GM12874 (cell line): Measurements from ENCODE around the gene RBM26.

Experiments
- TF ChIP-seq, protein P1 (sequence below): IDR thresholded peaks from 2 replicates; pipeline ENCODE4 v1.5.1; 2011; ENCODE audit warnings: low read depth, mild to moderate bottlenecking, control low read depth, low read length, moderate library complexity; ENCODE audit not compliant: insufficient read depth

RBM26 gene

DNA sequence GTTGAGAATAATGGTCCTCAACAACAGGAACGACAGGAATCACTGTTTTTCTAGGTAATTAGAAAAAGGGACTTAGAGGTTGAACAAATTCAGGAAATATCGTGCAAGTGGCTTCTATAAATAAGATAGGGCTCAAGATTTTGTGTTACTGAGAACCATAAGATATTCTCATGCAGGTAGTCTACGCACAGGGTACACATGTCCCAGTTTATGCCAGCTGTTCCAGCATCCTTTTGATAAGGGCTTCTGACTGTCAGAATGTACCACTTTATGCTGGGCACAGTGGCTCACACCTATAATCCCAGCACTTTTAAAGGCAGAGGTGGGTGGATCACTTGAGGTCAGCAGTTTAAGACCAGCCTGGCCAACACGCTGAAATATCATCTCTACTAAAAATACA, 32.1 kb downstream of the RBM26 start:
- TF ChIP-seq, protein P1, sequence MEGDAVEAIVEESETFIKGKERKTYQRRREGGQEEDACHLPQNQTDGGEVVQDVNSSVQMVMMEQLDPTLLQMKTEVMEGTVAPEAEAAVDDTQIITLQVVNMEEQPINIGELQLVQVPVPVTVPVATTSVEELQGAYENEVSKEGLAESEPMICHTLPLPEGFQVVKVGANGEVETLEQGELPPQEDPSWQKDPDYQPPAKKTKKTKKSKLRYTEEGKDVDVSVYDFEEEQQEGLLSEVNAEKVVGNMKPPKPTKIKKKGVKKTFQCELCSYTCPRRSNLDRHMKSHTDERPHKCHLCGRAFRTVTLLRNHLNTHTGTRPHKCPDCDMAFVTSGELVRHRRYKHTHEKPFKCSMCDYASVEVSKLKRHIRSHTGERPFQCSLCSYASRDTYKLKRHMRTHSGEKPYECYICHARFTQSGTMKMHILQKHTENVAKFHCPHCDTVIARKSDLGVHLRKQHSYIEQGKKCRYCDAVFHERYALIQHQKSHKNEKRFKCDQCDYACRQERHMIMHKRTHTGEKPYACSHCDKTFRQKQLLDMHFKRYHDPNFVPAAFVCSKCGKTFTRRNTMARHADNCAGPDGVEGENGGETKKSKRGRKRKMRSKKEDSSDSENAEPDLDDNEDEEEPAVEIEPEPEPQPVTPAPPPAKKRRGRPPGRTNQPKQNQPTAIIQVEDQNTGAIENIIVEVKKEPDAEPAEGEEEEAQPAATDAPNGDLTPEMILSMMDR = no peak

DNA sequence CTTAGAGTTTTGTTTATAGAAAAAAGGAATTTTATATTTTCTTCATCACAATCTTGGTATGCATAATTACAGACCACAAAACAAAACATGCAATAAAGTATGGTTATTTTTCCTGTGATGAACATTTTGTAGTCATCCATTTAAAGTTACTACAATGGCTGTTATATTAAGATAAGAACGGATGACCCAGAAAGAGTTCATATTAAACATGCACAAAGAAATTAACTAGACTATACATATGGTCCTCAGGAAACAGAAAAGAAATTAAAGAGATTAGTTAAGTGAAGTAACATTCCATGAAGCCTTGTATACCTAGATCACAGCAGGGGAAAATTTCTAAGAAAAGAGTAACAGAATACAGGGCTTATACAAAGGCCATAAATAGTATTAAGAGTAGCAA, 36.8 kb downstream of the RBM26 start:
- TF ChIP-seq, protein P1 = no peak

DNA sequence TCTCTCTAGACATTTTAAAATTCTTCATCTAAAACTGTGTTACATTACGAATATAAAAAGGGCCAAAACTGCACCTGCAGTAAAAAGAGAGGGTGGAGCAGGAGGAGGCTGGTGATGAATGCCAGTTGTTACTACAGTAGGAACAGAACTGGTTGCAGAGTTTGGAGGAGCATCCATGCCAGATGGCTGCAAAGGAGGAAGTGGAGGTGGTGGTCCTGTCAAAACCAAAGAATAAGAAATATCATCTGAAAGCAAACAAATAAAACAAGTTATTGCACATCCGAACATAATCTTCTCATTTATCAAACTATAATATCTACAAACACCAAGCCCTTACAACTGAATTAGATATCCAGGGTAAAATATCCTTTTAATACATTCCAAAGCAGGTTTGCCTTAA, 40.1 kb downstream of the RBM26 start:
- TF ChIP-seq, protein P1 = no peak

DNA sequence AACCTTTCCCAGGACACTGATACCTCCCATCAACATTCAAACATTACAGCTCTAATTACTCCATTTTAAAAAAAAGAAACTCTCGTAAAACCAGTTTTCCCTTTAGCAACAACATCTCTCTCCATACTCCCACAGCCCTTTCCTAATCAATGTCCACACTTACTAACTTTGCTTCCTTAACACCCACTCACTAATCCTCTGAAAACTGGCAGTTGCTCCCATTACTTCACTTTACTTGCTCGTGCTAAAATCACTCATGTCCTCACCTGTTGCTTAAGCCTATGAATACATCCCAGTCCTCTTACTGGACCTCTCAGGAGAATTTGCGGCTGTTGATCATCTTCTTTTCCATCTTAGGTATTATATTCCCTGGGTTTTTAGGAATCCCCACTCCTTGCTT, 44.8 kb downstream of the RBM26 start:
- TF ChIP-seq, protein P1 = no peak

DNA sequence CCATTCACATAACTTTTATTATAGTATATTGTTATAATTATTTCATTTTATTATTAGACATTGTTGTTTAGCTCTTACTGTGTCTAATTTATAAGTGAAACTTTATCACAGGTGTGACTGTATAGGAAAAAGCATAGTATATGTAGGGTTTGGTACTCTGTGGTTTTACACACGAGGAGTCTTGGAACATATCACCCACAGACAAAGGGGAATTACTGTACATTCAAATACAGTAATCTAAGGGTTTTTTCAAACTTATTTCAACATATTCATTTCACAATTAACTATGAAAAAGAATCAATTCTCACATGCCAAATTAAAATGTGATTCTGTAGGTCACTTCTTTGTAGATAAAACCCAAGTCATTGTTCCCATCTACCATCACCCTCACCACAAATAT, 46.0 kb downstream of the RBM26 start:
- TF ChIP-seq, protein P1 = no peak

DNA sequence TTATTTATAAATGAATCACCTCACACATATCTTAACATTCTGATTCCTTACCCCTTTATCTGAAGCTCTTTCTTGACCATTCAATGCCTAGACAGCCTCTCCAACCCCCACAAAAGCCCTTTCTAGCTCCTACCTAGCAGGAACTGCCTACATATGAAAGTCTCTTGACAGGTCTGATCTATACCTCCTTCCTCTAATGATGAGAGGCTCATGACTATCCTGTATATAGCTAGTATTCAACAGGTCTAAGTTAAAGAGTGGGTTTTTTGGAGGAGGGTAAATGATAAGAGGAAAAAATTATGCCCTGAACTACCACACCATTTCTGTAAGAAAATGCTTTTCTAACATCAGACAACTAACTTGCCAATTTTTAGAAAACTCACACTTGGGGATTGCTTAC, 47.0 kb downstream of the RBM26 start:
- TF ChIP-seq, protein P1 = no peak

DNA sequence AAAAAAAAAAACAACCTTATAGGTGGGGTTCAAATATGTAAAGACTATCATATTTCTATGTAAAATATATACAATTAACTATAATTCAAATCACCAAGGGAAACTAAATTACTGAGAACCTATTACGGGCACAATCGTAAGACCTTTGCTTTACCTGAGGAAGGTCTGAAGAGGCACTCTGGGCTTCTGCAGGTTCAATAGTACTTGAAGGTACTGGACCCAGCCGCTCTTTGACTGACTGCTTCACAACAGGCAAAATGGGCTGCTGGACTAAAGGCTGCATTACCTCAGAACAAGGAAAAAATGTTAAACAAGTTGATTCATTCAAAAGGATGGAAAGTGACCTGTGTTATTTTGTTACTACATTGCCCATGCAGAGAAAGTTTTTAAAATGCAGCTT, 51.8 kb downstream of the RBM26 start:
- TF ChIP-seq, protein P1 = no peak

DNA sequence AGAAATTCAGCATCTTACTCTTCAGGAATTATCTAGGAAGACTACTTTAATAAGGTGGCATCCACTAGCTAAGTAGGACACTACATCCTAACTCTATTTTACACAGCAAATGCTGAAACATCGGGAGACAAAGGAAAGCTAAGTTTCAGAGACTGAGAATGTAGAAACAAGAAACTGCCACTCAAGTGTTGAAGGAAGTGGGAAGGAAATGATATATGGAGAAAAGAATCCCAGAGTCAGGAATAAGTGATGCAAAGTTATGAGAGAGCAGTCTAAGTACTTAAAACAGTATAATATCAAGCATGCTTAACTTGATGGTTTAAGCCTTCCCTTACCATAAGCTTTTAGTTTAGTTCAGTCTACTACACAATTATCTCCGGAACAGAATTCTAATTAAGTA, 52.4 kb downstream of the RBM26 start:
- TF ChIP-seq, protein P1 = no peak
